GM21529 (cell line): Measurements from ENCODE around the gene APMAP.

ENCODE experiments used
- ATAC-seq: cut with Tn5 transposase; IDR thresholded peaks from one replicate; pipeline ENCODE4 v1.9.1; 2021; ENCODE audit not compliant: unreplicated experiment

Gene APMAP

DNA sequence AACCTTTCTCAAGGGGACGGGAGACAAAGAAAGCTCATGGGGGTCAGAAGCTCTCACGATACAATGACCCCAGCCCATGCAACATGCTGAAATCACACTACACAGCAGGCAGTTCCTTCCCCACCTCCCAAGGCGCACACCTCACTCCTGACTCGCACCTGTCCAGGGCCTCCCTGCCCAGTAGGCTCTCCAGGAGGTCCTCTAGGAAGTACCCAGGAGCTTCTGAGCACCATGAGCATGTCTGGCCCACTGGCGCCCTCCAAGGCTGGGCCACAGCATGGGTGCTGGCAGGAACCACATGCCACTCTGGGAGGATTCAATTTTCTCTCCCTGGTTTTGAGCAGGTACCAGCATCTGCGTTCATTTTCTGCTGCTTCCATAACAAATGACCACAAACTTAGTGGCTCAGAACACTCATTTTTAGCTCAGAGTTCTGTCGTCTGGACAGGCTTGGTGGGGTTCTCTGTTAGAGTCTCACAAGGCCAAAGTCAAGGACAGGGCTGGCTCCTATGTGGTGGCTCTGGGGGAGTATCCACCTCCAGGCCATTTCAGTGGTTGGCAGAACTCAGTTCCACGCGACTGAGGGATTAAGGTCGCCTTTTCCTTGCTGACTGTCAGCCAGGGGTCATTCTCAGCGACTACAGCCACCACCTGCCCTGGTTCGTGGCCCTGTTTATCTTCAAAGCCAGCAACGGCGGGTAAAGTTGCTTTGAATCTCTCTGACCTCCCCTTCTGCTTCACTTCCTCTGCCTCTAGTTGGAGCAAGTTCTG, 32.7 kb upstream of the APMAP start:
- ATAC-seq: no peak

DNA sequence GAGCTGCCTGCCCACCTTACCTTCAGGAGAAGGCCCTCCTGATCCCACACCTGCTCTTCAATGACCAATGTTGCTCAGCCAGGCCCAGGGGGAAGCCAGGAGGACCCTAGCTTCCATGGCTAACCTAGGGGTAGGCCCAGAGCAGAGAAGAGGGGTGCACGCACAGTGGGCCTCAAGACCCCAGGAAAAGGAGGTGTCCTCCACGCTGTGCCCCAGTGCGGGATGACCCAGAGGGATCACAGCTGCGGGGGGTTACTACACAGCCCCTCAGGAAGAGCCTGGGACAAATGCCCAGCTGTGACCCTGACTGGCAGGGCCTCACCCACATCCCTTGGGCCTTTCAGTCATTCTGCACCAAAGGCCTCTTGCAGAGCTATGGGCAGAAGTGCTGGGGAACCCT, 31.6 kb upstream of the APMAP start:
- no peak for ATAC-seq

GRCh38 chr20:25023356-25023755, 30.8 kb upstream of the APMAP start:
- no peak for ATAC-seq

DNA sequence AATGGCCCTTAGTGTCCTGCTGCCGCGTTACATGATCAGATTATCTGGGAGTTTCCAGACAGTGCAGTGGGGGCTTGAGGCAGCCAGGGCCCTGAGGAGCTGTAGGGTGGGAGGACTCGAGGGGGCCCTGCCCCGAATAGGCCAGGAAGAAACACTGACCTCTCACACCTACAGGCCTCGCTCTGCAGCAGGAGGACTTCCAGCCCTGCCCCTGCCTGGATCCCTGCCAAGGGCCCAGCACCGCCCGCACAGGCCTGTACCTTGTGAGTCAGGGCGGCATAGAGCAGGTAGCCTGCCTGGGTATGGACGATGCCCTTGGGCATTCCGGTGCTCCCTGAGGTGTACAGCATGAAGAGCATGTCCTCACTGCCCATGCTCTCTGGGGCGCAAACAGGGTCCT, 30.1 kb upstream of the APMAP start:
- no peak for ATAC-seq

- no peak for ATAC-seq
Observed at GRCh38 chr20:25021336-25021735, 28.8 kb upstream of the APMAP start.

DNA sequence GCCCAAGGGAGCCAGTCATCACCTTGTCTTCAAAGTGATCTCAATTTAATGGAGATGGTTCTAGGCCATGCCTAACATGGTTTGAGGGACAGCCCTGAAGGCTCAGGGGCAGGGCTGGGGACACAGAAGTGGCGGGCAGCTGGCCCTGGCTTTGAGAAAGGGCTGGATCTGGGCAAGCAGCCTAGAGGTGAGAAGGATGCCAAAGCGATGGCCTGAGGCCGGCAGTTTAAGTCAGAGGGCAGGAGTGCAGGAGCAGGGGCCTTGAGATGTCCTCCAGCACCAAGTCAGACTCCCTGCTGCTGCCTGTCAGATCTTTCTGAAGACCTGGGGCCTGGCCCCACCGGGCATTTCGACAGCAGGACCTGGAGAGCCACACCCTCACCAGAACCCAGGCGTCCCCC, 28.4 kb upstream of the APMAP start:
- ATAC-seq: no peak

DNA sequence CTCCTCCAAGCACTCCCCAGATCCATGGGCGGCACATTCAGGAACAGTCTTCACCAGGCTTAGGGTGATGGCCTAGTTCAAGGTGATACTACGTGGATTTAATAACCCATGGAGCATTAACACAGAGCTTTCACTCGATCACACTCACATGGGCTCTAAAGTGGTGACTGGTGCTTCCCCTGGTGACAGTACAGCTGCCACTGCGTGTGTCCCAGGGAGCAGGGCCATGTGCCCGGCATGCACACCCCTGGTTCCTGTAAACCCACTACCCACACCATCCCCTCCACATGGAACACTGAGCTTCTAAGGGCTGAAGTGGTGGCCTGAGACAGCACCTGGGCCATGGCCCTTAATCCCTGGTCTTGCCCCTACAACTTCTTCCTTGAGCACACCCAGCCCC, 27.8 kb upstream of the APMAP start:
- no peak for ATAC-seq

DNA sequence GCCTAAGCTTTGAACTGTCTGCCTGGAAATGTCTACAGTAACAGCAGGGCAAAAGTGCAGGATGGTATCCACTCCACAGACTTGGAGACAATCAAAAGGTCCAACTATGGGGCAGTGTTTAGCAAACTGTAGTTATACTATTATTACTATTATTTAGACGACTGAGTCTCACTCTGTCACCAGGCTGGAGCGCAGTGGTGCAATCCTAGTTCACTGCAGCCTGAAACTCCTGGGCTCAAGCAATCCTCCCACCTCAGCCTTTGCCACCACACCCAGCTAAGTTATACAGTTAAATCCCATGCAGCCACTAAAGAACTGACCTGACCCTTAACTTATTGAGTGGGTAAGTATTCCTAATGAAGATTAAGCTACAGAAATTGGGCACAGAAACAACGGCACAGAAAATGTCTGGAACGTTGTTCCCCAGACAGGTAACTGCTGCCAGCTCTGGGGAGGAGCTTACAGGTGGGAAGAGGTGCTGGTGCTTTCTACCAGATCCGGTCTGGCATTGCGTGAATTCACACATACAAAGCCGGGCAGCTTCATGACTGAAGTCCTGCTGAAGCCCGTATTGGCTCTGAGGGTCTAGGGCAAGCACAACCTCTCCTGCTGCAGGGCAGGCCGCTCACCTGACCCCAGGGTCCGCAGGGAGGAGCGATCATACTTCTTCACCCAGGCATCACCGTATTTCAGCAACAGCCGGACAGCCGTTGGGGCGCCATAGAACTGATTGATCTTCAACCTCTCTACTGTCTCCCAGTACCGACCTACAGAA, 27.0 kb upstream of the APMAP start:
- no peak for ATAC-seq

GRCh38 chr20:25018841-25019240, 26.3 kb upstream of the APMAP start:
- ATAC-seq: no peak

- no peak for ATAC-seq
Observed at GRCh38 chr20:25018425-25018824, 25.9 kb upstream of the APMAP start.

- ATAC-seq: no peak
Observed at GRCh38 chr20:25017257-25017803, 24.8 kb upstream of the APMAP start.

DNA sequence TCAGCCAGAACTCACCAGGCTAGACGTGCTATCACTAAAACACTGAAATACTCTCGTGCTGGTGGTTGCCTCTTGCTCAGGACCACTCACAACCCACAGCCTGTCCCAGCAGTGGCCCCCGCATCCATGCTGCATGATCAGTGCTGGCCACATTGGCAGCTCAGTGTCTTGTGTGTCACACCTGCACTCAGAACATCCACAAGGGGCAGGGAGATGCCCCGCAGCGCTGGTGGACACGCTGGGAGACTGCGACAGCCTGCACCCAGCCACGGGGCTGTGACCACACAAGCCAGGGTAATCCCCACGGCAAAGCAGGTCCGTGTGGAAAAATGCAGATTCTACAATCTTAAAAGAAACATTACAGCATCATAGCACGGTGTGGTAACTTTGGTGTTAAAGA, 23.9 kb upstream of the APMAP start:
- no peak for ATAC-seq

GRCh38 chr20:25015986-25016385, 23.4 kb upstream of the APMAP start:
- peak; percentile 68 for ATAC-seq

DNA sequence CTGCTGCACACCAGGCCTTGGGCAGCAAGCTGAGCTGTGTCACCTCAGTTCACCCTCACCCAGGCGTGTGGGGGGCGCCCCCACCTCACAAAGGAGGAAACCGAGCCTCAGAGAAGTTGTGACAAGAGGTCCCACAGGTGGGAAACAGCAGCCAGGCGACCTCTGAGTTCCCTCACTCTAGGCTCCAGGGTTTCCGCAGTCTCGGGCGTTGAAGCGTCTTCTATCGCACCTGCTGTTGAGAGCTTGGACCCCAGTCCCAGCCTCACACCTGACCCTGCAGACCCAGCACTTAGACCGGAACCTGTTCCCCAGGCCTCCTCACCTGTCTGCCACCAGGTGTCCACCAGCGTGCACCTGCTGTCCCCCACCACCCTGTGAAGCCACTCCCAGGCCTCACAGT, 22.3 kb upstream of the APMAP start:
- ATAC-seq: no peak

GRCh38 chr20:25013478-25014380, 21.2 kb upstream of the APMAP start:
- ATAC-seq: no peak

DNA sequence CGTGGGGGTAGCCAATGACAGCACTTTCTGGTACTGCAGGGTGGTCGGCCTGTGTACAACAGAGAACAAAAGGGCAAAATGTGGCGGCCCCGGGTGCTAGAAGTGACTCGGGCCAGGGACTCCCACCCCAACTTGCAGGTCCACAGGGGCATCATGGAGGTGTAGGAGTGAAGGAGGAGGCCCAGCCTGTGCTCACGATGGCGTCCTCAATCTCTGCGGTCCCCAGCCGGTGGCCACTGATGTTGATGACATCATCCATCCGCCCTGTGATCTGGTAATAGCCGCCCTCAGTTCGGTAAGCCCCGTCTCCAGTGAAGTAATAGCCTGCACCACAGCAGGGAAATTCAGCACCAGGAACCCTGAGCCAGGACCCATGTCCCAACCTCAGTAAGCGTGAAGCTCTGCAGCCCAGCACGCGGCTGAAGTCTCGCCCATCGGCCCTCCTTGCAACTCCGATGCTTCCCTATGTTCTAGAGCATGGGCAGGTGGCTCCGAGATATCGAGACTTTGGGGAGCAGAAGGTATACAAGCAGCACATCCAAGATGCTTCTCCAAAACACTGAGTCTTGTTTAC, 20.2 kb upstream of the APMAP start:
- no peak for ATAC-seq

- no peak for ATAC-seq
Observed at GRCh38 chr20:25011831-25012241, 19.3 kb upstream of the APMAP start.

- ATAC-seq: no peak
Observed at GRCh38 chr20:25011261-25011660, 18.7 kb upstream of the APMAP start.

GRCh38 chr20:25009218-25010145, 16.9 kb upstream of the APMAP start:
- no peak for ATAC-seq
